Mucosa of descending colon (tissue), 3 donors: ENCODE data around the gene ASIC5. TPM values are rescaled to one million over a fixed set of nuclear protein-coding genes. Genes with fewer than 3 reads are reported as not detected.

Source experiments
- ATAC-seq: fragments of 200-7000 bp; cut with Tn5 transposase; one replicate; pipeline ENCODE4 v1.9.1; 2020; ENCODE audit warnings: mild to moderate bottlenecking, moderate library complexity
- DNase-seq, 3 donors: peaks; one replicate each; pipeline ENCODE4 v3.0.0-alpha.2; 2020
- H3K36me3 ChIP-seq: fragments of 200-600 bp; one replicate; pipeline ENCODE4 v1.8.0; 2021; ENCODE audit warnings: low read depth, mild to moderate bottlenecking
- H3K4me1 ChIP-seq: fragments of 200-600 bp; one replicate; pipeline ENCODE4 v1.8.0; 2021; ENCODE audit warnings: low read depth, mild to moderate bottlenecking
- H3K4me3 ChIP-seq: fragments of 200-600 bp; one replicate; pipeline ENCODE4 v1.8.0; 2021; ENCODE audit warnings: mild to moderate bottlenecking
- H3K9me3 ChIP-seq: fragments of 200-600 bp; one replicate; pipeline ENCODE4 v1.8.0; 2021; ENCODE audit warnings: mild to moderate bottlenecking
- CTCF ChIP-seq: fragments of 200-600 bp; IDR thresholded peaks from one replicate; pipeline ENCODE4 v1.8.0; 2022; ENCODE audit warnings: antibody characterized with exemption, mild to moderate bottlenecking
- intact Hi-C, 2 donors: fragments of 100-400 bp; cut with DNase I in 1 of 2; cut with micrococcal nuclease in 1 of 2; formaldehyde crosslinking; loops; one replicate each; pipeline versions ENCODE4 v1.11.0 to v1.11.1; 2022; cut with DNase I, micrococcal nuclease
- total RNA-seq, 3 donors: library from RNA; stranded (reverse); fragmentation: NEBNext Ultra II Directional in 2 of 3; extraction: Animal tissue kit (Norgen Biotek cat#: 25700) in 2 of 3; gene quantifications; one replicate each; pipeline versions ENCODE4 v1.2.1 to v1.2.4, GENCODE V29; 2021 to 2023
- donor health status: DM: no; HTN: no; CAD: no; lungs with moderate emphysema.
- donor health status: DM: no; HTN: no; CAD: no.
- donor health status: DM: no; HTN: yes; CAD: no.

The ASIC5 gene
- total RNA-seq, 3 donors from 2014 or later: not detected

- ATAC-seq (no peak), DNase-seq (no peak)
- no peaks in the 10 kb centered on the region for H3K4me1 ChIP-seq
- no peak overlapping the region for H3K4me3 ChIP-seq
- no peaks in the 10 kb centered on the region for H3K9me3 ChIP-seq
- no peaks in the 10 kb centered on the region for H3K36me3 ChIP-seq
- no peak for TF ChIP-seq CTCF
- intact Hi-C loops: no loop called here
Observed at GRCh38 chr4:155907556-155907955, 41.5 kb upstream of the ASIC5 start.

GRCh38 chr4:155906554-155907247 lies 40.6 kb upstream of the ASIC5 start:
- H3K36me3 ChIP-seq: no peaks in the 10 kb centered on the region
- H3K4me1 ChIP-seq: no peaks in the 10 kb centered on the region
- intact Hi-C loops: no loop called here
- H3K9me3 ChIP-seq: no peaks in the 10 kb centered on the region
- TF ChIP-seq CTCF: no peak
- ATAC-seq: no peak
- DNase-seq: no peak
- H3K4me3 ChIP-seq: no peak overlapping the region

GRCh38 chr4:155904331-155904730 lies 38.3 kb upstream of the ASIC5 start:
- no peaks in the 10 kb centered on the region for H3K4me1 ChIP-seq
- TF ChIP-seq CTCF: no peak
- no peak for DNase-seq
- ATAC-seq: no peak
- H3K36me3 ChIP-seq: no peaks in the 10 kb centered on the region
- no peaks in the 10 kb centered on the region for H3K9me3 ChIP-seq
- no peak overlapping the region for H3K4me3 ChIP-seq
- intact Hi-C loops: no loop called here

GRCh38 chr4:155903453-155903852 lies 37.4 kb upstream of the ASIC5 start, which contains the start of gene TDO2:
TDO2 (plus strand) TSS chr4:155903696; CDS start chr4:155903759, 63 bp downstream.
- ATAC-seq (no peak), DNase-seq (no peak)
- H3K4me3 ChIP-seq: no peak within 1 kb of the TSS
- H3K4me1 ChIP-seq: no peaks in the 10 kb centered on the region
- no peak for TF ChIP-seq CTCF
- H3K36me3 ChIP-seq: no peaks in the 10 kb centered on the region
- intact Hi-C loops: no loop called here
- H3K9me3 ChIP-seq: no peaks in the 10 kb centered on the region

GRCh38 chr4:155901013-155901412 lies 34.9 kb upstream of the ASIC5 start:
- H3K9me3 ChIP-seq: no peaks in the 10 kb centered on the region
- no peak for TF ChIP-seq CTCF
- intact Hi-C loops: no loop called here
- no peak for ATAC-seq
- no peak for DNase-seq
- no peaks in the 10 kb centered on the region for H3K36me3 ChIP-seq
- H3K4me1 ChIP-seq: no peaks in the 10 kb centered on the region
- H3K4me3 ChIP-seq: no peak overlapping the region
